GM19025 (cell line): ENCODE measurements around the gene NKAPL.

Experiments
- ATAC-seq: cut with Tn5 transposase; IDR thresholded peaks from one replicate; pipeline ENCODE4 v1.9.1; 2021; ENCODE audit warnings: mild to moderate bottlenecking, low read depth, moderate library complexity; ENCODE audit not compliant: unreplicated experiment

NKAPL gene

GRCh38 chr6:28258877-28259777 lies at the start of gene NKAPL:
TSS of gene NKAPL (plus strand) at chr6:28259297. CDS start at chr6:28259372, 75 bp downstream.
- no peak for ATAC-seq

GRCh38 chr6:28209753-28210535 lies 49.2 kb upstream of the NKAPL start:
- ATAC-seq, result no peak

GRCh38 chr6:28211840-28212509 lies 47.1 kb upstream of the NKAPL start:
- no peak for ATAC-seq

GRCh38 chr6:28212510-28213212 lies 46.4 kb upstream of the NKAPL start:
- no peak for ATAC-seq

GRCh38 chr6:28213213-28213523 lies 45.9 kb upstream of the NKAPL start:
- ATAC-seq, result no peak

- no peak for ATAC-seq
Observed at GRCh38 chr6:28215425-28215824, 43.7 kb upstream of the NKAPL start.

GRCh38 chr6:28217890-28218289 lies 41.2 kb upstream of the NKAPL start:
- no peak for ATAC-seq

- ATAC-seq, result peak; percentile 73
Observed at GRCh38 chr6:28218312-28219248, 40.5 kb upstream of the NKAPL start.

- no peak for ATAC-seq
Observed at GRCh38 chr6:28220257-28221133, 38.6 kb upstream of the NKAPL start.

GRCh38 chr6:28224131-28225055 lies 34.7 kb upstream of the NKAPL start:
- ATAC-seq, result no peak

GRCh38 chr6:28225056-28225834 lies 33.9 kb upstream of the NKAPL start, which contains the start of gene ZSCAN9:
TSS of gene ZSCAN9 (plus strand) at chr6:28225275. CDS start at chr6:28227085, 1,810 bp downstream.
- ATAC-seq, result peak; percentile 91

GRCh38 chr6:28226460-28226859 lies 32.6 kb upstream of the NKAPL start:
- ATAC-seq, result no peak

GRCh38 chr6:28232785-28233184 lies 26.3 kb upstream of the NKAPL start:
- no peak for ATAC-seq

GRCh38 chr6:28235912-28236452 lies 23.1 kb upstream of the NKAPL start:
- ATAC-seq, result no peak

- ATAC-seq, result no peak
Observed at GRCh38 chr6:28239636-28240035, 19.5 kb upstream of the NKAPL start.

- no peak for ATAC-seq
Observed at GRCh38 chr6:28240471-28240870, 18.6 kb upstream of the NKAPL start.
